Measurements from ENCODE around the gene NHSL2. TPM values are rescaled to one million over a fixed set of nuclear protein-coding genes. Genes with fewer than 3 reads are reported as not detected.

The NHSL2 gene
- total and polyA plus RNA-seq, 2 experiments from 2014 or later, result 4.7 to 9.5 TPM

- no peak for TF ChIP-seq ZNF462 (CRISPR knock-in tag; IDR thresholded peaks at IDR 0.05)
These were observed 189.6 kb downstream of the NHSL2 start (continued) for GRCh38 chrX:72100051-72100755.

GRCh38 chrX:72100824-72101351 is 190.2 kb downstream of the NHSL2 start:
- no peak overlapping the region for H3K27ac ChIP-seq (ENCODE audit: low read depth)
- H3K36me3 Mint-ChIP-seq (ENCODE audit: low read depth), result no peaks in the 10 kb centered on the region
- H3K27me3 ChIP-seq (ENCODE audit: insufficient read depth), result no peaks in the 10 kb centered on the region
- no peaks in the 10 kb centered on the region for H3K4me1 ChIP-seq (ENCODE audit: insufficient read depth)
- peaks cover 19% of the 10 kb centered on the region for H3K4me1 Mint-ChIP-seq
- no peak overlapping the region for H3K4me2 ChIP-seq
- H3F3A ChIP-seq (replicated peaks; ENCODE audit: low read depth), result no peaks in the 10 kb centered on the region
- ATAC-seq (no peak), DNase-seq (ENCODE audit: low spot score) (no peak)
- H3K79me2 ChIP-seq (replicated peaks; ENCODE audit: insufficient read depth), result no peaks in the 10 kb centered on the region
- no peak overlapping the region for H3K4me3 ChIP-seq
- H3K27me3 Mint-ChIP-seq (ENCODE audit: insufficient read depth, low read depth, poor library complexity), result peaks cover 11% of the 10 kb centered on the region
- H3K36me3 ChIP-seq (ENCODE audit: insufficient read depth), result no peaks in the 10 kb centered on the region
- H3K27ac Mint-ChIP-seq, result peak overlapping the region; percentile 67; the same call in 1 of the 2 replicates
- H2AFZ ChIP-seq, result no peak overlapping the region
- no peaks in the 10 kb centered on the region for H4K20me1 ChIP-seq (replicated peaks; ENCODE audit: insufficient read depth)
- no peaks in the 10 kb centered on the region for H3K9me2 ChIP-seq (ENCODE audit: insufficient read depth)
- H3K9me3 Mint-ChIP-seq, result no peaks in the 10 kb centered on the region
- H3K4me3 Mint-ChIP-seq, result no peak overlapping the region
- no peak for TF ChIP-seq REST (IDR thresholded peaks at IDR 0.05; ENCODE audit: unreplicated experiment)
- no peak for TF ChIP-seq STAT1 (IDR thresholded peaks at IDR 0.05; ENCODE audit: unreplicated experiment)
- no peak for TF ChIP-seq ETS1 (IDR thresholded peaks at IDR 0.05)
- no peak for TF ChIP-seq NANOG (IDR thresholded peaks at IDR 0.05; ENCODE audit: borderline replicate concordance)
- no peak for TF ChIP-seq EZH2phosphoT487 (IDR thresholded peaks at IDR 0.05; ENCODE audit: unreplicated experiment)
- no peak for TF ChIP-seq CTCF (conservative IDR thresholded peaks at IDR 0.05; ENCODE audit: low read depth in 2 of 2)
- no peak for TF ChIP-seq ZNF331 (CRISPR knock-in tag; IDR thresholded peaks at IDR 0.05; ENCODE audit: low read depth)
- TF ChIP-seq CREB1 (CRISPR knock-in tag; IDR thresholded peaks at IDR 0.05; ENCODE audit: low read depth), result no peak

All from GM23338 (cell line).